SK-N-SH (cell line): ENCODE data around the gene LRRC32. TPM values are rescaled to one million over a fixed set of nuclear protein-coding genes. Genes with fewer than 3 reads are reported as not detected.
"Not testable (repeated sequence)": the region's sequence is repeated elsewhere in the genome, so short reads cannot be mapped to it uniquely, and the experiment has no call there.

Experiments used
- CTCF ChIA-PET: fragments of 300-600, 350-600 bp; formaldehyde crosslinking; extraction: SDS; loops from one replicate; lab custom pipeline; 2021; lab: Yijun Ruan, JAX
- POLR2A ChIA-PET: fragments of 350-600 bp; sonication (Branson Sonifier 250); formaldehyde crosslinking; extraction: SDS; loops from one replicate; lab custom pipeline; 2020; ENCODE audit warnings: antibody characterized with exemption, inconsistent platforms; lab: Yijun Ruan, JAX
- DNase-seq: peaks from one replicate; pipeline ENCODE4 v3.0.0; 2012
- H2AFZ ChIP-seq: fragments of 200-600 bp; sonication (generic); 2 replicates; pipeline ENCODE4 v1.8.1; 2016; ENCODE audit warnings: antibody characterized with exemption, mild to moderate bottlenecking, low read depth
- H3F3A ChIP-seq: fragments of 200-600 bp; sonication (generic); replicated peaks from 2 replicates; pipeline ENCODE3; 2016; ENCODE audit warnings: antibody characterized with exemption, mild to moderate bottlenecking; ENCODE audit not compliant: insufficient read depth
- H3K27ac ChIP-seq, 2 experiments: fragments of 200-500 bp in 1 of 2; fragments of 200-600 bp in 1 of 2; sonication (Bioruptor generic) in 1 of 2; sonication (generic), shearing (Covaris generic) in 1 of 2; 2 replicates each; pipeline versions ENCODE4 v1.5.1 to v1.6.1; 2014 to 2016; ENCODE audit warnings: low read depth in 2 of 2, inconsistent platforms in 1 of 2, low read length in 1 of 2, mild to moderate bottlenecking in 1 of 2, mixed read lengths in 1 of 2
- H3K27me3 ChIP-seq: fragments of 200-600 bp; sonication (generic), shearing (Covaris generic); 2 replicates; pipeline ENCODE4 v1.6.1; 2016; ENCODE audit warnings: mixed run types; ENCODE audit not compliant: insufficient read depth
- H3K36me3 ChIP-seq, 2 experiments: fragments of 200-500 bp in 1 of 2; fragments of 200-600 bp in 1 of 2; sonication (Bioruptor generic) in 1 of 2; sonication (generic) in 1 of 2; replicated peaks in 1 of 2; 2 replicates each; pipeline versions ENCODE3 to v1.5.1; 2014 to 2016; ENCODE audit warnings: low read length in 1 of 2, mild to moderate bottlenecking in 1 of 2; ENCODE audit not compliant: insufficient read depth in 2 of 2, control insufficient read depth in 1 of 2
- H3K4me1 ChIP-seq, 2 experiments: fragments of 200-500 bp in 1 of 2; fragments of 200-600 bp in 1 of 2; sonication (Bioruptor generic) in 1 of 2; sonication (generic), shearing (Covaris generic) in 1 of 2; 2 replicates each; pipeline versions ENCODE4 v1.5.1 to v1.6.1; 2014 to 2016; ENCODE audit warnings: low read depth in 1 of 2, low read length in 1 of 2, mixed run types in 1 of 2; ENCODE audit not compliant: insufficient read depth in 2 of 2, control insufficient read depth in 1 of 2
- H3K4me2 ChIP-seq: fragments of 200-600 bp; sonication (generic), shearing (Covaris generic); 2 replicates; pipeline ENCODE4 v1.6.1; 2017; ENCODE audit warnings: mixed run types
- H3K4me3 ChIP-seq, 2 experiments: fragments of 200-500 bp in 1 of 2; fragments of 200-600 bp in 1 of 2; sonication (Bioruptor generic) in 1 of 2; sonication (generic), shearing (Covaris generic) in 1 of 2; 2 replicates each; pipeline versions ENCODE4 v1.5.1 to v1.8.1; 2014 to 2016; ENCODE audit warnings: low read depth in 2 of 2, inconsistent platforms in 1 of 2, low read length in 1 of 2, mild to moderate bottlenecking in 1 of 2, mixed read lengths in 1 of 2, moderate library complexity in 1 of 2
- H3K79me2 ChIP-seq: fragments of 200-600 bp; sonication (generic); 2 replicates; pipeline ENCODE4 v1.8.1; 2017; ENCODE audit warnings: mild to moderate bottlenecking; ENCODE audit not compliant: insufficient read depth
- H3K9ac ChIP-seq: fragments of 200-600 bp; sonication (generic); 2 replicates; pipeline ENCODE4 v1.6.1; 2017; ENCODE audit warnings: mixed run types
- H3K9me2 ChIP-seq: fragments of 200-600 bp; sonication (generic); 2 replicates; pipeline ENCODE4 v1.6.1; 2017; ENCODE audit warnings: mixed run types
- H3K9me3 ChIP-seq: fragments of 200-600 bp; sonication (generic); 2 replicates; pipeline ENCODE4 v1.6.1; 2017; ENCODE audit warnings: mixed run types, mild to moderate bottlenecking, moderate library complexity
- H4K20me1 ChIP-seq: fragments of 200-600 bp; sonication (generic); 2 replicates; pipeline ENCODE4 v1.6.1; 2017; ENCODE audit warnings: mild to moderate bottlenecking, mixed run types; ENCODE audit not compliant: insufficient read depth
- FOSL2 ChIP-seq: IDR thresholded peaks from 2 replicates; pipeline ENCODE4 v1.4.0; 2012; ENCODE audit warnings: low read depth, mild to moderate bottlenecking, moderate library complexity, borderline replicate concordance
- FOXM1 ChIP-seq: IDR thresholded peaks from 2 replicates; pipeline ENCODE4 v1.4.0; 2012; ENCODE audit warnings: low read depth, mild to moderate bottlenecking
- NRF1 ChIP-seq: IDR thresholded peaks from 2 replicates; pipeline ENCODE4 v1.6.1; 2012; ENCODE audit warnings: low read depth, mild to moderate bottlenecking, low read length
- PBX3 ChIP-seq: IDR thresholded peaks from 2 replicates; pipeline ENCODE4; 2012
- POLR2AphosphoS5 ChIP-seq: IDR thresholded peaks from 2 replicates; pipeline ENCODE4 v1.6.1; 2012; ENCODE audit warnings: low read depth, low read length
- RAD21 ChIP-seq: IDR thresholded peaks from 2 replicates; pipeline ENCODE4 v1.6.1; 2012; ENCODE audit warnings: mild to moderate bottlenecking, low read length
- REST ChIP-seq: IDR thresholded peaks from 2 replicates; pipeline ENCODE4 v1.6.1; 2012; ENCODE audit warnings: mild to moderate bottlenecking, low read depth, low read length, moderate library complexity
- RFX5 ChIP-seq: IDR thresholded peaks from 2 replicates; pipeline ENCODE4 v1.6.1; 2012; ENCODE audit warnings: mild to moderate bottlenecking, improper control_type of control experiment, low read length
- TEAD4 ChIP-seq: IDR thresholded peaks from 2 replicates; pipeline ENCODE4 v1.4.0; 2012; ENCODE audit warnings: mild to moderate bottlenecking, borderline replicate concordance; ENCODE audit not compliant: insufficient read depth
- YY1 ChIP-seq: IDR thresholded peaks from 2 replicates; pipeline ENCODE4 v1.4.0; 2012; ENCODE audit warnings: low read depth, mild to moderate bottlenecking
- WGBS: methylation state at CpG from one replicate; pipeline ENCODE4 v1.1.6; 2017; ENCODE audit warnings: low lambda C conversion rate; 5-methylcytosine and 5-hydroxymethylcytosine counted together
- polyA plus RNA-seq, 3 experiments: library from polyadenylated mRNA; depleted of rRNA; stranded (reverse); fragments of >200 nt; gene quantifications; 2 replicates each; pipeline ENCODE4 v1.2.3, GENCODE V29; 2012

LRRC32 gene
- polyA plus RNA-seq, 1 of the 3 experiments (the other 2 are of a cell fraction) = 0.43 TPM

DNA sequence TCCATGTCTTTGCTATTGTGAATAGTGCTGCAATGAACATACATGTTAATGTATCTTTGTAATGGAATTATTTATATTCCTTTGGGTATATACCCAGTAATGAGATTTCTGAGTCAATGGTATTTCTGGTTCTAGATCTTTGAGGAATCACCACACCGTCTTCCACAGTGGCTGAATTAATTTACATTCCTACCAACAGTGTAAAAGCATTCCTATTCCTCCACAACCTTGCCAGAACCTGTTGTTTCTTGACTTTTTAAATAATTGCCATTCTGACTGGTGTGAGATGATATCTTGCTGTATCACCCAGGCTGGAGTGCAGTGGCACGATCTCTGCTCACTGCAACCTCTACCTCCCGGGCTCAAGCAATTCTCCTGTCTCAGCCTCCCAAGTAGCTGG is 26.8 kb downstream of the LRRC32 start:
- H3K27me3 ChIP-seq, H3K4me2 ChIP-seq, H3K36me3 ChIP-seq, H4K20me1 ChIP-seq, H3K4me1 ChIP-seq, POLR2A ChIA-PET, CTCF ChIA-PET, DNase-seq, H3K9me3 ChIP-seq, H3K4me3 ChIP-seq, H3K9me2 ChIP-seq, H3F3A ChIP-seq, H3K9ac ChIP-seq, H3K27ac ChIP-seq, H2AFZ ChIP-seq, H3K79me2 ChIP-seq: not testable (repeated sequence)
- 86% methylated on average over 3 of the region's 3 CpGs for WGBS

DNA sequence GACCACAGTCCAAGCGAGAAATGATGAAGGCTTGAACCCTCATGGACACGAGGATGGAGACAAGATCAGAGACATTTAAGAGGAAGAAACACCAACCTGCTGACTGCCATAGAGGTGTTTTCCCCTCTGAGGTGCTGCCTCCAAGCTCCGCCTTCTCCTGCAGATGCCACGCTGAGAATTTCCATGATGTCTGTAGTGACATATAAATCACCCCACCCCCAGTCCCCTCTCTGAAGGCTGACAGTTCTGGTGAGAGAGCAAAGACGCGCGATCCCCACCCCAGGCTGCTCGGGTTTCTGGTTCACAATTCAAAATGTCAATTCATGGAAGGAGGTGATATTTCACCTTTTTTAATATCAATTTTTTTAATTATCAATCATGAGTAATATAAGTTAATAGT is 28.2 kb downstream of the LRRC32 start:
- 74% methylated on average over 7 of the region's 8 CpGs for WGBS
- Histone ChIP-seq H3K36me3 (no peaks in the 10 kb centered on the region), H3K27ac (no peak overlapping the region), H3K27me3 (no peaks in the 10 kb centered on the region; the same call in 1 of the 2 replicates), H2AFZ (no peak overlapping the region), H4K20me1 (no peaks in the 10 kb centered on the region), H3K9me2 (no peaks in the 10 kb centered on the region), H3K4me3 (no peak overlapping the region), H3K4me1 (no peaks in the 10 kb centered on the region; a peak in 1 of 4 replicates), H3K79me2 (no peaks in the 10 kb centered on the region), H3K9me3 (0 out of 2 replicates have a peak, but pooled peaks cover 6% of the 10 kb centered on the region), H3K9ac (no peak overlapping the region), H3K4me2 (no peak overlapping the region), H3F3A (no peaks in the 10 kb centered on the region)
- POLR2A ChIA-PET = no interaction called here
- no peak for DNase-seq
- CTCF ChIA-PET = no interaction called here
- TF ChIP-seq RAD21 (no peak), YY1 (no peak), FOXM1 (no peak), FOSL2 (no peak), POLR2AphosphoS5 (no peak), RFX5 (no peak), TEAD4 (no peak), REST (no peak), PBX3 (no peak), NRF1 (no peak)
- TF ChIP-seq, all 33 proteins: peak for 0
